Measurements from ENCODE around the gene HSD11B1L. TPM values are rescaled to one million over a fixed set of nuclear protein-coding genes. Genes with fewer than 3 reads are reported as not detected.
A peak's percentile ranks its signal among the peaks of the same experiment; 100 is the strongest.

The HSD11B1L gene
- 1 to 10 TPM; 2.8 to 6.7 (median 5.1) TPM for polyA plus RNA-seq (ENCODE audit: insufficient read length in 10 of 10)
- long read RNA-seq, donor 1, result 0 reads
- long read RNA-seq, donor 2, result 0 reads
- long read RNA-seq, donor 3, result 0 reads
- long read RNA-seq, donor 4, result 0 reads
- long read RNA-seq, donor 5, partial matches to known transcripts, result 0 of 1 reads
- long read RNA-seq, donor 5, other reads (novel, unspliced or antisense), result 0 of 1 reads
- long read RNA-seq, donor 6, partial matches to known transcripts, result 0 of 2 reads
- long read RNA-seq, donor 6, other reads (novel, unspliced or antisense), result 0 of 2 reads
- long read RNA-seq, donor 7, partial matches to known transcripts, result 0 of 1 reads
- long read RNA-seq, donor 7, other reads (novel, unspliced or antisense), result 0 of 1 reads
- long read RNA-seq, donor 8, result 0 reads
- long read RNA-seq, donor 9, result 0 reads

- peak; percentile 98 to 100 (median 99) for DNase-seq
These were observed at the start of gene HSD11B1L, which contains the start of gene MICOS13 for GRCh38 chr19:5680437-5681368. TSS of gene HSD11B1L (plus strand) at chr19:5681027. CDS start at chr19:5684833, 3,806 bp downstream. TSS of gene MICOS13 (minus strand) at chr19:5680516. CDS start at chr19:5680486, 30 bp downstream.

GRCh38 chr19:5631567-5632240 is 49.1 kb upstream of the HSD11B1L start:
- no peak for DNase-seq

GRCh38 chr19:5632241-5632612 is 48.6 kb upstream of the HSD11B1L start:
- DNase-seq, result no peak

- no peak for DNase-seq
These were observed 48.2 kb upstream of the HSD11B1L start for GRCh38 chr19:5632657-5633056.

GRCh38 chr19:5635427-5635826 is 45.4 kb upstream of the HSD11B1L start:
- DNase-seq, result no peak

- DNase-seq, result no peak
These were observed 42.9 kb upstream of the HSD11B1L start for GRCh38 chr19:5637971-5638370.

- no peak for DNase-seq
These were observed 39.7 kb upstream of the HSD11B1L start for GRCh38 chr19:5641171-5641570.

- no peak for DNase-seq
These were observed 38.6 kb upstream of the HSD11B1L start for GRCh38 chr19:5642204-5642603.

GRCh38 chr19:5643060-5643459 is 37.8 kb upstream of the HSD11B1L start:
- no peak for DNase-seq

GRCh38 chr19:5644037-5644436 is 36.8 kb upstream of the HSD11B1L start:
- no peak for DNase-seq

- no peak for DNase-seq
These were observed 35.4 kb upstream of the HSD11B1L start for GRCh38 chr19:5645409-5645808.

GRCh38 chr19:5646703-5647102 is 34.1 kb upstream of the HSD11B1L start:
- DNase-seq, result no peak

- no peak for DNase-seq
These were observed 32.4 kb upstream of the HSD11B1L start for GRCh38 chr19:5648464-5648863.

- DNase-seq, result no peak
These were observed 29.5 kb upstream of the HSD11B1L start for GRCh38 chr19:5651361-5651760.

- DNase-seq, result no peak
These were observed 28.6 kb upstream of the HSD11B1L start for GRCh38 chr19:5652261-5652660.

- no peak for DNase-seq
These were observed 25.9 kb upstream of the HSD11B1L start for GRCh38 chr19:5654931-5655330.

GRCh38 chr19:5655412-5655811 is 25.4 kb upstream of the HSD11B1L start:
- DNase-seq, result no peak

- no peak for DNase-seq
These were observed 19.3 kb upstream of the HSD11B1L start for GRCh38 chr19:5661483-5661882.

- no peak for DNase-seq
These were observed 16.9 kb upstream of the HSD11B1L start for GRCh38 chr19:5663904-5664303.

- DNase-seq, result no peak
These were observed 16.3 kb upstream of the HSD11B1L start for GRCh38 chr19:5664515-5664914.

GRCh38 chr19:5665781-5666513 is 14.9 kb upstream of the HSD11B1L start:
- DNase-seq, result no peak

Measured in muscle of back (tissue), 13 donors.